Stimulated activated CD4-positive, alpha-beta T cell treated with anti-CD3 and anti-CD28 coated beads, Interleukin-12 subunit alpha, Interleukin-12 subunit beta, amount 100 ng/mL, for 48 hours (primary cell): ENCODE data around the gene RAPGEF5.
"Not testable (repeated sequence)": the region's sequence is repeated elsewhere in the genome, so short reads cannot be mapped to it uniquely, and the experiment has no call there.

ENCODE experiments used
- DNase-seq, 3 donors: peaks; one replicate each; pipeline ENCODE4 v3.0.0-alpha.2; 2020; ENCODE audit warnings: low read depth in 2 of 3, low spot score in 1 of 3

RAPGEF5 gene

DNA sequence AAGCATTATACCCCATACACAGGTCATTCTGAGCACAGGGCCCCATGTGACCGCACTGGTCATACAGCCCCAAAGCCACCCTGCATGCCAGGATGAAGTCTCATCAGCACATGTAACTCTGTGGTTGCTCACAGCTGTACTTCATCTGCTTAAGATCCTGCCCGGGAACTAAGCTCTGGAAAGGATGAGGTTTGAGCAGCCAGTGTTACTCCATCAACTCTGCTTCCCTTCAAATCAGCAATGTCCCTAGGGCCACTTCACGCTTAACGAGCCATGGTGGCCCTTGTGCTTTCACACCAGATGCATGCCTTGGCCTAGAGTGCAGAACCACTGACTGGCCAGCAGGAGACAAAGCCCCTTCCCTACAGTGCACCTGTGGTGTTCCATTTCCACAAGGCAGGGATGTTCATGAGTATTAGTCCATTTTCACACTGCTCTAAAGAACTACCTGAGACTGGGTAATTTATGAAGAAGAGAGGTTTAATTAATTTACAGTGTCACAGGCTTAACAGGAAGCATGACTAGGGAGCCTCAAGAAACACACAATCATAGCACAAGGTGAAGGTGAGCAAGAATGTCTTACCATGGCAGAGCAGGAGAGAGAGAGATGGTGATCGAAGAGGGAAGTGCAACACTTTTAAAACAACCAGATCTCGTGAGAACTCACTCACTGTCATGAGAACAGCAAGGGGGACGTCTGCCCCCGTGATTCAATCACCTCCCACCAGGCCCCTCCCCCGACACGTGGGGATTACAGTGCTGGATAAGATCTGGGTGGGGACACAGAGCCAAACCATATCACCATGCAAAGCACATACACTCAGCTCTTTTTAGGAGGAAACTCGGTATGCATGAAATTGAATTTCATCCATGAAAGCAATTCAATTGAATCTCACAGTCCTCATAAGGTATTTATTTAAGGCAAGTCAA is 262.3 kb downstream of the RAPGEF5 start:
- DNase-seq: no peak

DNA sequence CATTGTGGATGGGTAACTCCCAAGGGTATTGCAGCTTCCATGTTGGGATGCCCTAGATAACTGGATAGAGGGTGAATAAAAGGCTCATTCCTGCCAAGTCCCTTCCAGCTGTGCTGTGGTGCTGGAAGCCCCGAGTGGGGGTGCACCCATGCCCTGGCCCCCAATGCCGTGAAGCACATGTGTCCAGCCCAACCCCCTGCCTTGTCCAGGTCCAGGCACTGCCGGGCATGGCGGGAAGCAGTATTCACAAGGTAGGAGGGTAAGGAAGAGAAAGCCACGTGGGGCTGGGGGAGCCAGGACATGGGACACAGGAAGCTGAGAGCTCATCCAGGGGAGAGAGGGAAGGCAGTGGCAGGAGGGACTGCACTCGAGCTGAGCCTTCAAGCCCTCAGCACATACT is 263.0 kb downstream of the RAPGEF5 start:
- no peak for DNase-seq

DNA sequence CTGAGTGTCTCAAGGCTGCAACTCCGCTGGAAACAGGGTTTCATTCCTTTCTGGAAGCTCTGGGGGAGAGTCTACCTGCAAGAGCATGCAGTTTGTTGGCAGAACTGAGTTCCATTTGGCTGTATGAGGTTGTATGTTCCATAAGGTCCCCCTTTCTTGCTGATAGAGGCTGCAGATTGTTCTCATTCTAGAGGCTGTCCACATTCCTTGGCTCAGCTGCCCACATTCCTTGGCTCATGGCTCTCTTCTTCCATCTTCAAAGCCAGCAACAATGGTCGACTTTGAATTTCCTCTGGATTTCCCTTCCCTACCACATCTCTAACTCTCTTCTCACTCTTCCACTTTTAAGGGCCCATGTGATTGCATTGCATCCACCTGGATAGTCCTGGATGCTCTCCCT is 264.0 kb downstream of the RAPGEF5 start:
- DNase-seq: no peak

DNA sequence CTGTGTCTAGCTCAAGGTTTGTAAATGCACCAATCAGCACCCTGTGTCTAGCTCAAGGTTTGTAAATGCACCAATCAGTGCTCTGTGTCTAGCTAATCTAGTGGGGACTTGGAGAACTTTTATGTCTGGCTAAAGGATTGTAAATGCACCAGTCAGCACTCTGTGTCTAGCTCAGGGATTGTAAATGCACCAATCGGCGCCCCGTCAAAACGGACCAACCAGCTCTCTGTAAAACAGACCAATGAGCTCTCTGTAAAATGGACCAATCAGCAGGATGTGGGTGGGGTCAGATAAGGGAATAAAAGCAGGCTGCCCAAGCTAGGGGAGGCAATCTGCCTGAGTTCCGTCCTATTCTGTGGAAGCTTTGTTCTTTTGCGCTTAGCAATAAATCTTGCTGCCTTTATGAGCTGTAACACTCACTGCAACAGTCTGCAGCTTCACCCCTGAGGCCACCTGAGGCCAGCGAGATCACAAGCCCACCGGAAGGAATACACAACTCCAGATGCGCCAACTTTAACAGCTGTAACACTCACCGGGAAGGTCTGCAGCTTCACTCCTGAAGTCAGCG is 265.9 kb downstream of the RAPGEF5 start:
- not testable (repeated sequence) for DNase-seq

DNA sequence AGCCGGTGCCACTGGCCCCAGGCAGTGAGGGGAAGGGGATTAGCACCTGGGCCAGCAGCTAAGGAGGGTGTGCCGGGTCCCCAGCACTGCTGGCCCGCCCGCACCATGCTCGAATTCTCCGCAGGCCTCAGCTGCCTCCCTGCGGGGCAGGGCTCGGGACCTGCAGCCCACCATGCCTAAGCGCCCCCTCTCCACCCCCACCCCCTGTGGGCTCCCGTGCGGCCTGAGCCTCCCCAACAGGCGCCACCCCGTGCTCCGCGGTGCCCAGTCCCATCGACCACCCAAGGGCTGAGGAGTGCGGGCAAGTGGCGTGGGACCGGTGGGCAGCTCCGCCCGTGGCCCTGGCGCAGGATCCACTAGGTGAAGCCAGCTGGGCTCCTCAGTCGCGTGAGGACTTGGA is 266.4 kb downstream of the RAPGEF5 start:
- DNase-seq: no peak

DNA sequence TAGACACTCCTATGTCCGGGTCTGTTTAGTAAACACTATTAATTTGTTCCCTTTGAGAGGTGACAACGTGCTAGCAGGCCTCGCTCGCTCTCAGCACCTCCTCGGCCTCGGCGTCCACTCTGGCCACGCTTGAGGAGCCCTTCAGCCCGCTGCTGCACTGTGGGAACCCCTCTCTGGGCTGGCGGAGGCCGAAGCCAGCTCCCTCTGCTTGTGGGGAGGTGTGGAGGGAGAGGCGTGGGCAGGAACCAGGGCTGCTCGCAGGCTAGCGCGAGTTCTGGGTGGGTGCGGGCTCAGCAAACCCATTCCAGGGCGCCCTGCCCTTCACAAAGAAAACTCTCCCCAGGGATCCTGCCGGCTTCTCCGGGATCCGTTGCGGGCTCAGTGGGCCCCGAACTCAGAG is 266.8 kb downstream of the RAPGEF5 start:
- no peak for DNase-seq

DNA sequence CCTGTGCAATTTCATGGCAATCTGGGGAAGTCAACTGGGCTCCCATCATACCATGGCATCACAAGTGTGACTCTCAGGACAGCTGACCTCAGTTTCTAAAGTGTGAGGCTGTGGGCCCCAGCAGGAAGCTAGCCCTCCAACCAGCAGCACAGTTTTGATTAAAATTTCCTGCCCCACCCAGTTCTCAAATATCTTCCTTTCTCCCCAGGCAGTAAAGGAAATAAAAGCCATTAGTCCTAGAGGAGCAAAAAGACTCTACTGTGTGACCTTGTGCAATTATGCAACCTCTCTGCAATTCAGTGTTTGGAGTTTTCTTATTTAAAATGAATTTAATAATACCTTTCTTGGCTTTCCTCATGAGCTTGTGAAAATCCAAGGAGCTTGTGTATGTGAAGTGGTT is 268.1 kb downstream of the RAPGEF5 start:
- DNase-seq: no peak

DNA sequence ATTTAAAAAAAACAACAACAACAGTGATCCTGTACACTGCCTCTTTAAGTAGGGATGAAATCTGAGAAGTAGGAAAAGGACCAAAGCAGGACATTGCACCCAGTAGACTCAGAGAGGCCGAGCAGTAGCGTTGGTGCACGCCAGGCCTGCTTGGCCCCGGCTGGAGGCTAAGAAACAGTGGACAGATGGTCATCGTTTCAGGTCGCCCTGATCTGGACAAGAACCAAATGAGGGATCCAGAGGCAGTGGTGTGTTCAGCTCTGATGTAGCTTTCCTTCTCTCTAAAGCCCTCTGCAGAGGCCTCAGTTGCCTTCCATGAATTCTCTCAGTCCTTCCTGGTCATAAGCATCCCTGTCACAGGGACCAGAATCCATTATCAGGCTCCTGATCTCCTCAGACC is 269.1 kb downstream of the RAPGEF5 start:
- no peak for DNase-seq

DNA sequence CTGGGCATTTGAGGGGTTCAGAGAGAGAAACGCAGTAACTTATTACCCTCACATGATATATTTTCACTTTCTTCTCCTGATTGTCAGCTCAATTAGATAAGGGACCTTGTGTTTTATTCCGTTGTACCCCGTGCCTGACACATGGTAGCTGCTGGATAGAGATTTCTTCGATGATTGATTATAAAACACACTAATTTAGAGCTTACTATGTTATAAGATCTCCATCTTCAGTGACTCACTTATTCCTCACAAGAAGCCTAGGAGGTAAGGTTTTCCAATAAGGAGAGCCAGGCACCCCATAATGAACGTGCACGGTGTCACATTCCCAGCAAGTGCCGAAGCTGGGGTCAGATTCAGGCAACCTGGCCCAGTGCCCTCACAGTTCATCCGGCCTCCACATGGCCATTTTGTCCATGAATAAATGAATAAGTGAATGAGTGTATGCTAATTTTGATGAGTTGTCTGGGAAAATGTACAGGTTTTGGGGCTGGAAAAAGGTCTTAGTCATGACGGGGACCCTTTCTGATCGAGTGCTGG is 273.2 kb downstream of the RAPGEF5 start:
- no peak for DNase-seq

DNA sequence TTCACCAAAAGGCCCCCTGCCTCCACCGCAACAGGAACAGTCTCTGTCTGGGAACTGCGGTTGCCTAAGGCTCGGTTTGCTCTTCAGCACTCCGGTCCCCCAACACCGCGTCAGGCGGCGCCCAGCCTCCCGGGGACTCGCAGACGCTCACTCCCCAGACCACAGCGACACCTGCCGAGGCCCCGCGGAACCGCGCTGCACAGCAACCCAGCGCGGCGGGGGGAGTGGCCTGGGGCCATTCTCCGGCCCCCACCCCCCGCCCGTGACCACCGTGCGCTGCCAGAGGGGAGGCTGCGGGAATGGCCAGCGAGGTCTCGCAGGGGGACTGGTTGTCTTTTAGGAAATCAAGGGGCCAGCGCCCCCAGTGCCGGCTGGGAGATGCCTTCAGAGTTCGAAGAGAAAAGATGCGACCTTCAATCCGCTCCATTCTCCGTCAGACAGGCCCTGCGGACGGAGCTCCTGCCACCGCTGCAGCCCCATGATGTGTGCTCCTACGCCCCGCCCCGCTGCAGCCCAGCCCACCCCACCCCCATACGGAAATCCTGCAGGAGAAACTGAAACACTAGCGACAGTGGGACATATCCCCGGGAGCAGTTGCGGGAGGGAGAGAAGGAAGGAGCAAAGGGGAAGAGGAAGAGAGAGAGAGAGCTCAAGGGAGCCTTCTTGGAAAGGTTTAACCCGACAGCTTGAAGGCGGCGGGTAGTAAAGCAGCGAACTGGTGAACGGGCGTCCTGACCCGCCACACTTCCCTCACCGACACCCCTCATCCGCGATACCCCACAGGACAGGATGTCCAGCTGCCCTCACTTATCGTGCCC is 273.9 kb downstream of the RAPGEF5 start:
- DNase-seq: peak; percentile 63 to 84 (median 78)

DNA sequence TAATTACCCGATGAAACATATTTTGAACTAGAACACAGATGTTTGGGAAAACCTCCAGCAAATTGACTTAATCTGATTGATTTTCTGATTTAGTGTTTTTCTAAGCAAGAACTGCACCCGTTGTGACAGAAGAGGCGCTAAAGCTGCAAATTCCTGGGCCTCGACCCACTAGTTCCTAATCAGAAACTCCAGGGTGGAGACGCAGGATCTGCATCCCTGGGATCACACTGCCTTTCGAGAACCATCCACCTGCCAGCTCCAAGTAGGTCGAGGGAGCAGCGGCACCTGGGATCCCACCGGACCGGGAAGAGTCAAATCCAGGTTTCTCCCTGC is 274.4 kb downstream of the RAPGEF5 start:
- DNase-seq: no peak

DNA sequence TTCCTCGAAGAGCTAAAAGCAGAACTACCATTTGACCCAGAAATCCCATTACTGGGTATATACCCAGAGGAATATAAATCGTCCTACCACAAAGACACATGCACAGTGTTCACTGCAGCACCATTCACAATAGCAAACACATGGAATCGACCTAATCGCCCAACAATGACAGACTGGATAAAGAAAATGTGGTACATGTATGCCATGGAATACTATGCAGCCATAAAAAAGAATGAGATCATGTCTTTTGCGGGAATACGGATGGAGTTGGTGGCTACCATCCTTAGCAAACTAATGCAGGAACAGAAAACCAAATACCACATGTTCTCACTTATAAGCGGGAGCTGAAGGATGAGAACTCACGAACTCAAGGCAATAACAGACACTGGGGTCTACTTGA is 276.7 kb downstream of the RAPGEF5 start:
- DNase-seq: not testable (repeated sequence)

DNA sequence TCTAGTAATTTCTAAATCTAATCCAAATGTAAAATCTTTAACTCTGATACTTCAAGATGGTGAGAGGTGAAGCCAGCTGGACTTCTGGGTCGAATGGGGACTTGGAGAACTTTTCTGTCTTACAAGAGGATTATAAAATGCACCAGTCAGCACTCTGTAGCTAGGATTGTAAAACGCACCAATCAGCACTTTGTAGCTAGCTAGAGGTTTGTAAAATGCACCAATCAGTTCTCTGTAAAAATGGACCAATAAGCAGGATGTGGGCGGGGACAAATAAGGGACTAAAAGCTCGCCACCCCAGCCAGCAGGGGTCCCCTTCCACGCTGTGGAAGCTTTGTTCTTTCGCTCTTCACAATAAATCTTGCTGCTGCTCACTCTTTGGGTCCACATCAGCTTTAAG is 278.1 kb downstream of the RAPGEF5 start:
- not testable (repeated sequence) for DNase-seq

DNA sequence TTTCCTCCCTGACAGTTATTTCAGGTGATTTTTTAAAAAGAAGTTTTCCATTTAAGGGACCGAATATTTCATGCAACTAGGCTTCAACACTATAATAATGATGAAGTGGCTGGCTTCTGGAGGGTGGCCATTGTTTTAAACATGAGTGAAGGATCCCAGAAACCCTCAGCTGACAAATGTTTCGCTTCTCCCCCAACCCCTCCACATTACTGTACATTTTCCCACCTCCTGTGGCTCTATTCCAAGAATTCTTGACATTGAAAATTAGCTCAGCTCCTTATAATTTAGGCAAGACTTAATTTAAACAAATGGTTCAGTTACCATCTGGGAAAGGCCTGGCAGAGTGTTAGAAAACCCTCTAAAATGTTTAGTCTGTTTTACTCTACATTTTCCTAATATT is 281.4 kb downstream of the RAPGEF5 start:
- DNase-seq: no peak

DNA sequence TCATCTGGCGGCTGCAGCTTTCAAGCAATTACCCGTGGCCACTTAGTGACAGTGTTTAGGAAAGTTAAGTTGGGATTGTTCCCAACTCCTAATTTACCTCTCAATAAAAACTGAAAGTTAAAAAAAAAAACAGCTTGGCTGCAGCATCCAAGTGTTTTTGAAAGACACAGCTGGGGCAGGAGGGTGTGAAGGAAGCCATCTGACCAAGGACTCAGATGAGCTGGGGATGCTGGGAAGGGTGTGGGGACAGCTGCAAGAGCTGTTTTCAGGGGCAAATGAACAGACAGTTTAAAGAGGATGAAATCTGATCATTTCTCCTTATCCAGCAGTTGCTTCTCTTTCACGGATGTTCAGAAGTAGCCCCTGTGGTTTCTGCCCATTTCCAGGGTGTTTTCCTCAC is 282.1 kb downstream of the RAPGEF5 start:
- DNase-seq: no peak
